ENCODE results near the gene DHRS9.
A peak's percentile ranks its signal among the peaks of the same experiment; 100 is the strongest.
"Not testable (repeated sequence)": the region's sequence is repeated elsewhere in the genome, so short reads cannot be mapped to it uniquely, and the experiment has no call there.

Gene DHRS9

DNA sequence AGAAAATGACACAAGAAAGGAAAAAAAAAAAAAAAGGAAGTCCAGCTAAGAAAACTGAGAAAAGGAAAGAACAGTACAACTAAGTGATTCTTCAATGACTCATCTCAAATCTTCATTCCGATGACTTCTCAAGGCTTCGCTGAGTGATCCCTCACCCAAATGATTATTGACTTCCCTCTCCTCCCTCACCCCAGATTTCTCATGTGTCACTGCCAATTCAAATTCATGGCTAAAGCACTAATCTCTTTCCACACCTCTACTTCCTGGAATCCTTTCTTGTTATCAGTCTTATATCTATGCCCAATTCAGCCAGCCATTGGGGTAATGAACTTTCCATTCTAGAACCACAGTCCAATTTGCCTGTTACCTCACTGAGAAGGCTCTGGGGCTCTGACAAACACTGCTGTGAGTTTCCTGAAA lies 31.0 kb upstream of the DHRS9 start:
- Histone ChIP-seq H3K9me3 (ENCODE audit: control insufficient read depth in 2 of 2, low read length in 2 of 2) (peaks cover 0 to 3% of the 10 kb centered on the region in 2 donors), H3K4me1 (ENCODE audit: control insufficient read depth in 2 of 2, insufficient read depth in 2 of 2, low read length in 2 of 2) (peaks cover 2 to 14% of the 10 kb centered on the region in 2 donors), H3K27ac (ENCODE audit: low read depth in 2 of 2, low read length in 2 of 2) (peak overlapping the region in 1 of 2 donors; percentile 34), H3K27me3 (ENCODE audit: control insufficient read depth in 2 of 2, insufficient read depth in 2 of 2, low read length in 2 of 2) (no peaks in the 10 kb centered on the region), H3K9ac (ENCODE audit: low read depth in 1 of 2, low read length in 2 of 2) (no peak overlapping the region), H3K36me3 (ENCODE audit: control insufficient read depth in 2 of 2, insufficient read depth in 2 of 2, low read length in 2 of 2) (no peaks in the 10 kb centered on the region), H3K4me3 (ENCODE audit: low read length in 2 of 2) (no peak overlapping the region)

DNA sequence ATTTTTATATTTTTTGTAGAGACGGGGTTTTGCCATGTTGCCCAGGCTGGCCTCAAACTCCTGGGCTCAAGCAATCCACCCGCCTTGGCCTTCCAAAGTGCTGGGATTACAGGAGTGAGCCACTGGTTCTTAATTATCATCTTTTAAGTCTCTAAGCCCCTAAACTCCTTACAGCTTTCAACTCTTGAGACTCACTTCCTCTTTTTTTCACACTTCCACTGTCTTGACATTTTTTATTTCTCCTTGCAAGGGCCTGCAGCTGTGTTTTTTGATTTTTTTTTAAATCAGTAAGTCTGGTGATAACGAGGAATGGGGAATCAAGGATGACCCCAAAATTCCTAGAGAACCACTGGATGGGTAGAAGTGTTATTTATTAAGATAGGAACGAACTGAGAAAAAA lies 29.7 kb upstream of the DHRS9 start:
- H3K4me3 ChIP-seq (ENCODE audit: low read length in 2 of 2): no peak overlapping the region
- H3K9ac ChIP-seq (ENCODE audit: low read depth in 1 of 2, low read length in 2 of 2): no peak overlapping the region
- H3K4me1 ChIP-seq (ENCODE audit: control insufficient read depth in 2 of 2, insufficient read depth in 2 of 2, low read length in 2 of 2): peaks cover 2 to 9% of the 10 kb centered on the region in 2 donors
- H3K27ac ChIP-seq (ENCODE audit: low read depth in 2 of 2, low read length in 2 of 2): no peak overlapping the region
- H3K36me3 ChIP-seq (ENCODE audit: control insufficient read depth in 2 of 2, insufficient read depth in 2 of 2, low read length in 2 of 2): no peaks in the 10 kb centered on the region
- H3K27me3 ChIP-seq (ENCODE audit: control insufficient read depth in 2 of 2, insufficient read depth in 2 of 2, low read length in 2 of 2): no peaks in the 10 kb centered on the region
- peaks cover 0 to 3% of the 10 kb centered on the region in 2 donors for H3K9me3 ChIP-seq (ENCODE audit: control insufficient read depth in 2 of 2, low read length in 2 of 2)

GRCh38 chr2:169041594-169041993 lies 27.8 kb upstream of the DHRS9 start:
- H3K4me3 ChIP-seq (ENCODE audit: low read length in 2 of 2): no peak overlapping the region
- no peaks in the 10 kb centered on the region for H3K36me3 ChIP-seq (ENCODE audit: control insufficient read depth in 2 of 2, insufficient read depth in 2 of 2, low read length in 2 of 2)
- H3K27me3 ChIP-seq (ENCODE audit: control insufficient read depth in 2 of 2, insufficient read depth in 2 of 2, low read length in 2 of 2): no peaks in the 10 kb centered on the region
- H3K27ac ChIP-seq (ENCODE audit: low read depth in 2 of 2, low read length in 2 of 2): no peak overlapping the region
- peaks cover 2 to 7% of the 10 kb centered on the region in 2 donors for H3K4me1 ChIP-seq (ENCODE audit: control insufficient read depth in 2 of 2, insufficient read depth in 2 of 2, low read length in 2 of 2)
- no peak overlapping the region for H3K9ac ChIP-seq (ENCODE audit: low read depth in 1 of 2, low read length in 2 of 2)
- H3K9me3 ChIP-seq (ENCODE audit: control insufficient read depth in 2 of 2, low read length in 2 of 2): peaks cover 0 to 3% of the 10 kb centered on the region in 2 donors

GRCh38 chr2:169042856-169043255 lies 26.5 kb upstream of the DHRS9 start:
- no peaks in the 10 kb centered on the region for H3K27me3 ChIP-seq (ENCODE audit: control insufficient read depth in 2 of 2, insufficient read depth in 2 of 2, low read length in 2 of 2)

DNA sequence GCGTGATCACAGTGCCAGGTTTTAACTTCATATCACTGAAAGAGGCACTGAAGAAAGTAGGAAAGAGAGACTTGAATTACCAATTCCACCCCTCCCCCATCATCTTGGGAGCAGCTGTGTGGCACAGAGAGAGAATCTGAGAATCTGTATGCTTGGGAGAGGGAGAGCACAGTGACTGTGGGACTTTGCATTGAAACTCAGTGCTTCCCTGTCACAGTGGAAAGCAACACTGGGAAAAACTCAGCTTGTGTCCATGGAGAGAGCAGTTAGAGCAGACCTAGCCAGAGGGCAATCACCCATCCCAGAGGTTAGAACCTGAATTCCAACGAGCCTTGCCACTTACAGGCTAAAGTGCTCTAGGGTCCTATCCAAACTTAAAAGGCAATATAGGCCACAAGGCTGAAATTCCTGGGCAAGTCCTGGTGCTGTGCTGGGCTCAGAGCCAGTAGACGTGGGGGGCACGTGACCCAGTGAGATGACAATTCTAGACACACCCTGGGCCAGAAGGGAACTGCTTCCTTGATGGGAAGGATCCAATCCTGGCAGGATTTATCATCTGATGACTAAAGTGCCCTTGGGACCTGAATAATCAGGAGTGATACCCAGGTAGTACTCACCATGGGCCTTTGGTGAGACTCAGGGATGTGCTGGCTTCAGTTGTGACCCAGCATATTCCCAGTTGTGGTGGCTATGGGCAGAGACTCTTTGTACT lies 22.8 kb upstream of the DHRS9 start:
- Histone ChIP-seq H3K27me3 (ENCODE audit: control insufficient read depth in 2 of 2, insufficient read depth in 2 of 2, low read length in 2 of 2) (no peaks in the 10 kb centered on the region), H3K27ac (ENCODE audit: low read depth in 2 of 2, low read length in 2 of 2) (peak overlapping the region; percentile 69 to 72), H3K9me3 (ENCODE audit: control insufficient read depth in 2 of 2, low read length in 2 of 2) (peaks cover 0 to 3% of the 10 kb centered on the region in 2 donors), H3K36me3 (ENCODE audit: control insufficient read depth in 2 of 2, insufficient read depth in 2 of 2, low read length in 2 of 2) (no peaks in the 10 kb centered on the region), H3K4me1 (ENCODE audit: control insufficient read depth in 2 of 2, insufficient read depth in 2 of 2, low read length in 2 of 2) (peaks cover 0 to 9% of the 10 kb centered on the region in 2 donors), H3K9ac (ENCODE audit: low read depth in 1 of 2, low read length in 2 of 2) (peak overlapping the region in 1 of 2 donors; percentile 18), H3K4me3 (ENCODE audit: low read length in 2 of 2) (no peak overlapping the region)

More at GRCh38 chr2:169042856-169043255, 26.5 kb upstream of the DHRS9 start:
- Histone ChIP-seq H3K9me3 (ENCODE audit: control insufficient read depth in 2 of 2, low read length in 2 of 2) (peaks cover 0 to 3% of the 10 kb centered on the region in 2 donors), H3K4me3 (ENCODE audit: low read length in 2 of 2) (no peak overlapping the region), H3K36me3 (ENCODE audit: control insufficient read depth in 2 of 2, insufficient read depth in 2 of 2, low read length in 2 of 2) (no peaks in the 10 kb centered on the region), H3K4me1 (ENCODE audit: control insufficient read depth in 2 of 2, insufficient read depth in 2 of 2, low read length in 2 of 2) (peaks cover 2 to 13% of the 10 kb centered on the region in 2 donors), H3K9ac (ENCODE audit: low read depth in 1 of 2, low read length in 2 of 2) (no peak overlapping the region), H3K27ac (ENCODE audit: low read depth in 2 of 2, low read length in 2 of 2) (no peak overlapping the region)

DNA sequence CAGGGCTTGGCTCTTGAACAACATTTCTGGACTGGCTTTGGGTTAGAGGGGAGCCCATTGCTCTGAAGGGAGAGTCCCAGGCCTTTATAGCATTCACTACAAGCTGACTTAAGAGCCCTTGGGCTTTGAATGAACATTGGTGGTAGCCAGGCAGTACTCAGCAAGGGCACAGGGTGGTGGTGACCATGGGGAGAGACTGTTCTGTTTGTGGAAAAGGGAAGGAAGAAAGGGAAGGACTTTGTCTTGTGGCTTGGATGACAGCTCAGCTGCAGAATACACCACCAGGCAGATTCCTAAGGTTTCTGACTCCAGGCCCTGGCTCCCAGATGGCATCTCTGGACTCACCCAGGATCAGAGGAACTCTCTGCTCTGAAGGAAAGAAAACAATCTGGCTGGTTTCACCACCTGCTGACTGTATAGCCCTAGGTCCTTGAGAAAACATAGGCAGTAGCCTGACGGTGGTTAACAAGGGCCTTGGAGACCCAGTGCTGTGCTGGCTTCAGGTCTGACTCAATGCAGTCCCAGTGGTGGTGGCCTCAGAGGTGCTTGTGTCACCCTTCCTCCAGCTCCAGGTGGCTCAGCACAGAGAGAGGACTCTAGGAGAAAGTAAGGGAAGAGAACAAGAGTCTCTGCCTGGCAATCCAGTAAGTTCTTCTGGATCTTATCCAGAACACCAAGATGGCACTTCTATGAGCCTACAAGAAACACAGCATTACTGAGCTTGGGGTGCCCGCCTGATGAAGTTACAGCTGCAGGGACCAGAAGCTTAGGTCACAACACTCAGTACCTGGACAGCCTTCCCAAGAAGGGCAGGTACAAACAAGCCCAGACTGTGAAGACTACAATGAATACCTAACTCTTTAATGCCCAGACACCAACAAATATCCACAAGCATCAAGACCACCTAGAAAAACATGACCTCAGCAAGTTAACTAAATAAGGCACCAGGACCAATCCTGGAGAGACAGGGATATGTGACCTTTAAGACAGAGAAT lies 21.8 kb upstream of the DHRS9 start:
- H3K9me3 ChIP-seq (ENCODE audit: control insufficient read depth in 2 of 2, low read length in 2 of 2): peaks cover 0 to 3% of the 10 kb centered on the region in 2 donors
- no peaks in the 10 kb centered on the region for H3K27me3 ChIP-seq (ENCODE audit: control insufficient read depth in 2 of 2, insufficient read depth in 2 of 2, low read length in 2 of 2)
- H3K4me1 ChIP-seq (ENCODE audit: control insufficient read depth in 2 of 2, insufficient read depth in 2 of 2, low read length in 2 of 2): peaks cover 0 to 9% of the 10 kb centered on the region in 2 donors
- no peak overlapping the region for H3K4me3 ChIP-seq (ENCODE audit: low read length in 2 of 2)
- H3K36me3 ChIP-seq (ENCODE audit: control insufficient read depth in 2 of 2, insufficient read depth in 2 of 2, low read length in 2 of 2): no peaks in the 10 kb centered on the region
- peak overlapping the region; percentile 35 to 72 for H3K27ac ChIP-seq (ENCODE audit: low read depth in 2 of 2, low read length in 2 of 2)
- peak overlapping the region in 1 of 2 donors; percentile 18 for H3K9ac ChIP-seq (ENCODE audit: low read depth in 1 of 2, low read length in 2 of 2)

- Histone ChIP-seq H3K4me3 (ENCODE audit: low read length in 2 of 2) (no peak overlapping the region), H3K9ac (ENCODE audit: low read depth in 1 of 2, low read length in 2 of 2) (no peak overlapping the region), H3K36me3 (ENCODE audit: control insufficient read depth in 2 of 2, insufficient read depth in 2 of 2, low read length in 2 of 2) (no peaks in the 10 kb centered on the region), H3K4me1 (ENCODE audit: control insufficient read depth in 2 of 2, insufficient read depth in 2 of 2, low read length in 2 of 2) (peaks cover 0 to 9% of the 10 kb centered on the region in 2 donors), H3K27me3 (ENCODE audit: control insufficient read depth in 2 of 2, insufficient read depth in 2 of 2, low read length in 2 of 2) (no peaks in the 10 kb centered on the region), H3K27ac (ENCODE audit: low read depth in 2 of 2, low read length in 2 of 2) (no peak overlapping the region), H3K9me3 (ENCODE audit: control insufficient read depth in 2 of 2, low read length in 2 of 2) (no peaks in the 10 kb centered on the region)
Measured at GRCh38 chr2:169049142-169049541, 20.2 kb upstream of the DHRS9 start.

DNA sequence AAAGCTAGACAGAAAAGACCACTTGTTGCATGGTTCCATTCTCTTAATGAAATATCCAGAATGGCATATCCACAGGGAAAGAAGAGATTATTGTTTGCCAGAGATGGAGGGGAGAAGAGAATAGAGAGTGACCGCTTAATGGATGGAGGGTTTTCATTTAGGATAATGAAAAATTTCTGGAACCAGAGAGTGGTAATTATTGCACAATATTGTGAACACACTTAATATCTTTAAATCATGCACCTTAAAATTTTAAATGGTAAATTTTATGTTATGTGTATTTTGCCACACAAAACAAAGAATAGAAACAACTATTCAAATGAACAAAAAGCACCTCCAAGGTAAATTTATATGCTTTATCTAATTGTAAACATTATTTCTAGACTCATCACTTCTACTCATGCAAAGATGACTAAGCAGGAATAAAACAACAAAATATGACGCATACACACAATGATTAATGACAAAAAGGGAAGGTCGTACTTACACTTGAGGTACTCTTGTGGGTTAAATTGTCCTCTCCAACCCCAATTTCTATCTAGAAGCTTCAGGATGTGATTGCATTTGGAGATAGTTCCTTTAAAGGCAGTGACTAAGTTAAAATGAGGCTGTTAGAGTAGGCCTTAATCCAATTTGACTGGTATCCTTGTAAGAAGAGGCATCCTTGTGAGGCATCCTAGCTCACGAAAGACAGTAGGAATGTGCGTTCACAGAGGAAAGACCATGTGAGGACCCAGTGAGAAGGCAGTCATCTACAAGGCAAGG lies 18.7 kb upstream of the DHRS9 start:
- Histone ChIP-seq H3K9me3 (ENCODE audit: control insufficient read depth in 2 of 2, low read length in 2 of 2) (peaks cover 0 to 5% of the 10 kb centered on the region in 2 donors), H3K4me1 (ENCODE audit: control insufficient read depth in 2 of 2, insufficient read depth in 2 of 2, low read length in 2 of 2) (peaks cover 0 to 9% of the 10 kb centered on the region in 2 donors), H3K27me3 (ENCODE audit: control insufficient read depth in 2 of 2, insufficient read depth in 2 of 2, low read length in 2 of 2) (no peaks in the 10 kb centered on the region), H3K27ac (ENCODE audit: low read depth in 2 of 2, low read length in 2 of 2) (no peak overlapping the region), H3K4me3 (ENCODE audit: low read length in 2 of 2) (no peak overlapping the region), H3K36me3 (ENCODE audit: control insufficient read depth in 2 of 2, insufficient read depth in 2 of 2, low read length in 2 of 2) (no peaks in the 10 kb centered on the region), H3K9ac (ENCODE audit: low read depth in 1 of 2, low read length in 2 of 2) (no peak overlapping the region)

DNA sequence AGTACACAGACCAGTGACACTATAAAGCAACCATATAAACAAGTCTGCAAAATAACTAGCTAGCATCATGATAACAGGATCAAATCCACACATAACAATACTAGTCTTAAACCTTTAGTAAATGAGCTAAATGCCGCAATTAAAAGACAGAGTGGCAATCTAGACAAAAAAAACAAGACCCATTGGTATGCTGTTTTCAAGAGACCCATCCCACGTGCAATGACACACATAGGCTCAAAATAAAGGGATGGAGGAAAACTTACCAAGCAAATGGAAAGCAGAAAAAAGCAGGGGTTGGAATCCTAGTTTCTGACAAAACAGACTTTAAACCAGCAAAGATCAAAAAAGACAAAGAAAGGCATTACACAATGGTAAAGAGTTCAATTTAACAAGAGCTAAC lies 14.8 kb upstream of the DHRS9 start:
- not testable (repeated sequence) for H3K36me3 ChIP-seq (ENCODE audit: control insufficient read depth in 2 of 2, insufficient read depth in 2 of 2, low read length in 2 of 2); H3K9me3 ChIP-seq (ENCODE audit: control insufficient read depth in 2 of 2, low read length in 2 of 2); H3K27ac ChIP-seq (ENCODE audit: low read depth in 2 of 2, low read length in 2 of 2); H3K9ac ChIP-seq (ENCODE audit: low read depth in 1 of 2, low read length in 2 of 2); H3K4me1 ChIP-seq (ENCODE audit: control insufficient read depth in 2 of 2, insufficient read depth in 2 of 2, low read length in 2 of 2); H3K4me3 ChIP-seq (ENCODE audit: low read length in 2 of 2); H3K27me3 ChIP-seq (ENCODE audit: control insufficient read depth in 2 of 2, insufficient read depth in 2 of 2, low read length in 2 of 2)

Measured in mucosa of rectum (tissue), 2 donors.